Measurements from ENCODE around the gene TREM2. TPM values are rescaled to one million over a fixed set of nuclear protein-coding genes. Genes with fewer than 3 reads are reported as not detected.

Gene TREM2
- total RNA-seq, 1 donor from 2014 or later: not detected

DNA sequence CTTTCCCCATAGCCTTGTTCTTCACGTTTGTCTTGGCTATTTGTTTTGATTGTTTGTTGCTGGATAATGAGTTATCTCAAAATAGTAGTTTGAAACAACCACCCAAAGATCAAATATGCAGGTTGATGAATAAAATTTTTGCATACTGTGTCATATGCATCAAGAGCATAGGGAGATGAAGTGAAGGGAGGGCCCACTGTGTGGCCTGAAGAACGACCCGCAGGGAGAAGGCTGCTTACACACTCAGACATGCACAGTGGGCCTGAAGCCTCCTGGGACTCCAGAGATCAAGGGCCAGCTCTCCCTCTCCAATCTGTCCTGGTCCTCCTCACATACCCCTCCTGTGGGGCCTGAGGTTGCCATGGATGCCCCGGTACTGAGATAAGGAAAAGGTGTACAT lies 16.2 kb upstream of the TREM2 start:
- TF ChIP-seq, protein P1, sequence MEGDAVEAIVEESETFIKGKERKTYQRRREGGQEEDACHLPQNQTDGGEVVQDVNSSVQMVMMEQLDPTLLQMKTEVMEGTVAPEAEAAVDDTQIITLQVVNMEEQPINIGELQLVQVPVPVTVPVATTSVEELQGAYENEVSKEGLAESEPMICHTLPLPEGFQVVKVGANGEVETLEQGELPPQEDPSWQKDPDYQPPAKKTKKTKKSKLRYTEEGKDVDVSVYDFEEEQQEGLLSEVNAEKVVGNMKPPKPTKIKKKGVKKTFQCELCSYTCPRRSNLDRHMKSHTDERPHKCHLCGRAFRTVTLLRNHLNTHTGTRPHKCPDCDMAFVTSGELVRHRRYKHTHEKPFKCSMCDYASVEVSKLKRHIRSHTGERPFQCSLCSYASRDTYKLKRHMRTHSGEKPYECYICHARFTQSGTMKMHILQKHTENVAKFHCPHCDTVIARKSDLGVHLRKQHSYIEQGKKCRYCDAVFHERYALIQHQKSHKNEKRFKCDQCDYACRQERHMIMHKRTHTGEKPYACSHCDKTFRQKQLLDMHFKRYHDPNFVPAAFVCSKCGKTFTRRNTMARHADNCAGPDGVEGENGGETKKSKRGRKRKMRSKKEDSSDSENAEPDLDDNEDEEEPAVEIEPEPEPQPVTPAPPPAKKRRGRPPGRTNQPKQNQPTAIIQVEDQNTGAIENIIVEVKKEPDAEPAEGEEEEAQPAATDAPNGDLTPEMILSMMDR (conservative IDR thresholded peaks at IDR 0.05): no peak
- Mint-ChIP-seq H3K36me3 (ENCODE audit: low read depth) (no peaks in the 10 kb centered on the region), H3K9me3 (no peaks in the 10 kb centered on the region), H3K27ac (ENCODE audit: unreplicated experiment) (no peak overlapping the region), H3K4me3 (no peak overlapping the region), H3K27me3 (ENCODE audit: low read depth) (peaks cover 30% of the 10 kb centered on the region), H3K4me1 (no peaks in the 10 kb centered on the region)
- no peak for DNase-seq (ENCODE audit: low read depth, low spot score)

DNA sequence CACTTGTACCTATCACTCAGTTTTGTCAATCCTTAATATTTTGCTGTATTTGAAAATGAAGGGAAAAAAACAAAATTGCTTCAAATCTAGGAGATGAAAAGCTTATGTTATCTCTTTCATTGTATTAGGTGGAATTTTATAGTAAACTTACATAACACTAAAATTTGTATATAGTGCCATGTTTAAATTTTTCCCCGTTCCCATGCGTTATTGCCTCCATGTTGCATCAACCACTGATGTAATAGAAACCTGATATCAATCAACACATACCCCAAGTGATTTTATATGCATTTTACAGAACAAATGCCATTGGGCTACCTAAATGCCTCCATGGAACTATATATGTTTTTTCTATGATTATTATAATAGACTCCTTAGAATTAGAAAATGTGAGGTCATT lies 14.8 kb upstream of the TREM2 start:
- Mint-ChIP-seq H3K4me3 (no peak overlapping the region), H3K4me1 (no peaks in the 10 kb centered on the region)

DNA sequence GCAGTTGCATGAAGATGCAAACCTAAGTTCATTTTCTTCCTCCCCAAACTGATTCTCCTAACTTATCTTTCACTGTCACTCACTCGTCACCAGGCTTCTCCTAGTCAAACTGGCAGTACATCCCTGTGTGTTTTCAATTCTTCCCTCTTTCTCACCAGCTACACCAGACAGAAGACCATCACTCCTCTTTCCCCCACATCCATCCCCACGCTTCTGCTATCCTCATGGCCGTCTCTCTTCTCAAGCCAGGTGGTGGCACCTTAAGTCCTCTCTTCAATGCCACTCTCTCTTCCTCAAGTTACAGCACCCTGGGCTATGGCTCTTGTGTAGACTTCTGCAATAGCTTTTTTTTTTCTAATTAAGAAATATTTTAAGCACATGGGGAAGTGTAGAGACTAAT lies 14.4 kb upstream of the TREM2 start:
- Mint-ChIP-seq H3K4me3 (no peak overlapping the region), H3K27me3 (ENCODE audit: low read depth) (peaks cover 33% of the 10 kb centered on the region), H3K36me3 (ENCODE audit: low read depth) (no peaks in the 10 kb centered on the region), H3K27ac (ENCODE audit: unreplicated experiment) (no peak overlapping the region), H3K4me1 (no peaks in the 10 kb centered on the region), H3K9me3 (no peaks in the 10 kb centered on the region)
- TF ChIP-seq, protein P1 (conservative IDR thresholded peaks at IDR 0.05): no peak
- no peak for DNase-seq (ENCODE audit: low read depth, low spot score)

More for the DNA sequence above, 14.8 kb upstream of the TREM2 start:
- H3K27ac Mint-ChIP-seq (ENCODE audit: unreplicated experiment): no peak overlapping the region
- DNase-seq (ENCODE audit: low read depth, low spot score): no peak
- H3K9me3 Mint-ChIP-seq: no peaks in the 10 kb centered on the region
- TF ChIP-seq, protein P1 (conservative IDR thresholded peaks at IDR 0.05): no peak
- no peaks in the 10 kb centered on the region for H3K36me3 Mint-ChIP-seq (ENCODE audit: low read depth)
- peaks cover 33% of the 10 kb centered on the region for H3K27me3 Mint-ChIP-seq (ENCODE audit: low read depth)

DNA sequence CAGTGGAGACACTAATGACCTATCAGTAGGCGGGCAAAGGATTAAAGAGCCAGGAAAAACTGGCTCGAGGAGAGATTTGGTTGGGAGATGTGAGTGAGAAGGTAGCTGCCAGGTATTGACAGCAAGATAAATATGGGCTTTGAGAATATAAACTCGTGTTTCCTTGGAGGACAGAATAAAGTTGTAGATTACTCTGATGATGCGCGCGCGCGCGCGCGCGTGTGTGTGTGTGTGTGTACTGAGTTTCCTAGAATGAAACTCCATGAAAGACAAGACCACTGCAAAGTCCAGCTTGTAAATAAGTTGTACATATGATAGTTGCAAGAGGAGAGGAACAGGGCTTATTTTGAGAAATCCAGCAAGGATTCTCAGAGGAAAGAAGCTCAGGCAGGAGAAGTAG lies 13.3 kb upstream of the TREM2 start:
- Mint-ChIP-seq H3K4me1 (no peaks in the 10 kb centered on the region), H3K9me3 (no peaks in the 10 kb centered on the region), H3K27ac (ENCODE audit: unreplicated experiment) (no peak overlapping the region), H3K27me3 (ENCODE audit: low read depth) (peaks cover 37% of the 10 kb centered on the region), H3K4me3 (no peak overlapping the region), H3K36me3 (ENCODE audit: low read depth) (no peaks in the 10 kb centered on the region)
- DNase-seq (ENCODE audit: low read depth, low spot score): no peak
- TF ChIP-seq, protein P1 (conservative IDR thresholded peaks at IDR 0.05): no peak

DNA sequence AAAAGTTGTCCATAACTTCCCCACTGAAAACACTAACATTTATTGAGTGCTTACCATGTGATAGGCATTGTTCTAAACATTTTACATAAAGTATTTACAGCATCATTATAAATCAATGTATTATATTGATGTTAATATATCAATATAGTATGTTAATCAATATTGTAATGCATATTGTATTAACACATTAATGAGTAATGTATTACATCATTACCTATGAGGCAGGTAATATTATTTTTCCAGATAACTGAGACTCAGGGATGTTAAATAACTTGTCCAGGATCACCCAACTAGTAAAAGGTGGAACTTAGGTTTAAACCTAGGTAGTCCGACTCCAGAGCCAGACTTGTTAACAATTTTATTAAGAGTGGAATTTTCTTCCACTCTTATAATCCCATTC lies 12.2 kb upstream of the TREM2 start:
- Mint-ChIP-seq H3K9me3 (no peaks in the 10 kb centered on the region), H3K4me3 (no peak overlapping the region), H3K4me1 (no peaks in the 10 kb centered on the region), H3K27ac (ENCODE audit: unreplicated experiment) (no peak overlapping the region), H3K36me3 (ENCODE audit: low read depth) (no peaks in the 10 kb centered on the region), H3K27me3 (ENCODE audit: low read depth) (peaks cover 45% of the 10 kb centered on the region)
- TF ChIP-seq, protein P1 (conservative IDR thresholded peaks at IDR 0.05): no peak
- DNase-seq (ENCODE audit: low read depth, low spot score): no peak

DNA sequence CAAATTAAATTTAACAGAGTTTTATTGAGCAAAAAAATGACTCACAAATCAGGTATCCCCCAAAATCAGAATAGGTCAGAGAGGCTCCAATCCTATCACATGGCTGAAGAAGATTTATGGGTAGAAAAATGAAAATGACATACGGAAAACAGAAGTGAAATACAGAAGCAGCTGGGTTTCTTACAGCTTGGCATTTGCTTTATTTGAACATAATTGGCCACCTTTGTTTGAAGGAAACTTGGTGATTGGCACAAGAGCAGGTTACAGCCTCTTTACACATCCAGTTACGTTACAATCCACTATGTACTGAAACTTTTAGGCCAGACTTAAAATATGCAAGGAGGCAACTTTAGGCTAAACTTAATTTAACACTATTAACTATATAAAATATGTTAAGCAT lies 11.7 kb upstream of the TREM2 start:
- no peaks in the 10 kb centered on the region for H3K4me1 Mint-ChIP-seq
- no peak overlapping the region for H3K27ac Mint-ChIP-seq (ENCODE audit: unreplicated experiment)
- no peaks in the 10 kb centered on the region for H3K36me3 Mint-ChIP-seq (ENCODE audit: low read depth)
- no peak overlapping the region for H3K4me3 Mint-ChIP-seq
- DNase-seq (ENCODE audit: low read depth, low spot score): no peak
- no peaks in the 10 kb centered on the region for H3K9me3 Mint-ChIP-seq
- H3K27me3 Mint-ChIP-seq (ENCODE audit: low read depth): peaks cover 45% of the 10 kb centered on the region
- TF ChIP-seq, protein P1 (conservative IDR thresholded peaks at IDR 0.05): no peak
